ENCODE measurements around the gene SOHLH1. TPM values are rescaled to one million over a fixed set of nuclear protein-coding genes. Genes with fewer than 3 reads are reported as not detected.

Gene SOHLH1
- total and polyA plus RNA-seq, 2 donors (not counting 1 experiment from before 2014, with no cell fraction given), result not detected

DNA sequence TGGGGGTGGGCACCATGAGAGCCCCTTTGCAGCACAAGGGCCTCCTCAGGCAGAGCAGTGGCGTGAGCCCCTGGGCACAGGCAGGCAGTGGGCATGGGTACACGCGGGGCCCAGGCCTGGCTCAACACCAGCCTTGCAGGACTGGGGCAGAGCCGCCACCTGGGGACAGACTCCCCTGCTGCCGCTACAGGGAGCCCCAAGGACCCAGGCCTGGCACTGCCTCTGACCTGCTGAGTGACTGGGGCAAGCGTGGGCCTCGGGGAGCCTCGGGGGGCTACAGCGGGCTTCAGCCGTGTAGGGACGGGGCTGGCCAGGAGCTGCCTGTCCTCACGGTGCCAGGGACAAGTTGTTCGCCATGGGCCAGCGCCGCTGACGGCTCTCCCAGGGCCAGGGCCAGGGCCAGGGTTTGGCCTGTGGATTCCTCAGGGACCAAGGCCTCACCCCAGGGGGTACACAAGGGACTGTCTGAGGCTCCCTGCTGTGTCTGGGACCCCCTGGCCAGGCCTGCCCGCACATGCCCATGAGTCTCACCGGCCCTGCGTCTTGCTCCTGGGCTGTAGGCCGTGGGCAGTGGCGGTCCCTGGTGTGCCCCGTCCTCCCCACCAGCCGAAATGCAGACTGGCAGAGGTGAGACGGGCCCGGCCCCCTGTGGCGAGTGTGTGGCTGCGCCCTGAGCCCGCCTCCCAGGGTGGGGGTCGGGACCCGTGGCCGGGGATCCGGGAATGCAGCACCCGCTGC lies 45.2 kb upstream of the SOHLH1 start:
- Histone ChIP-seq H3K4me2 (ENCODE audit: extremely low read depth, insufficient read depth, low read length) (no peak overlapping the region), H3K4me3 (replicated peaks in 1 of 4; ENCODE audit: control extremely low read depth in 1 of 4, insufficient read depth in 1 of 4, low read depth in 3 of 4, low read length in 4 of 4) (no peak overlapping the region), H3K9ac (ENCODE audit: insufficient read depth, low read length) (no peak overlapping the region), H4K20me1 (ENCODE audit: control insufficient read depth, extremely low read depth, insufficient read depth, low read length) (no peaks in the 10 kb centered on the region), H3K36me3 (ENCODE audit: control insufficient read depth, insufficient read depth, low read length) (no peaks in the 10 kb centered on the region), H3K79me2 (ENCODE audit: control insufficient read depth, insufficient read depth, low read length) (no peaks in the 10 kb centered on the region), H2AFZ (ENCODE audit: low read length) (no peak overlapping the region), H3K27me3 (ENCODE audit: control insufficient read depth, insufficient read depth, low read length) (no peaks in the 10 kb centered on the region), H3K4me1 (ENCODE audit: control insufficient read depth, extremely low read depth, insufficient read depth, low read length) (no peaks in the 10 kb centered on the region), H3K9me3 (ENCODE audit: control insufficient read depth, insufficient read depth, low read depth, low read length) (no peaks in the 10 kb centered on the region), H3K27ac (ENCODE audit: insufficient read depth, low read length) (no peak overlapping the region)
- TF ChIP-seq, protein P1, sequence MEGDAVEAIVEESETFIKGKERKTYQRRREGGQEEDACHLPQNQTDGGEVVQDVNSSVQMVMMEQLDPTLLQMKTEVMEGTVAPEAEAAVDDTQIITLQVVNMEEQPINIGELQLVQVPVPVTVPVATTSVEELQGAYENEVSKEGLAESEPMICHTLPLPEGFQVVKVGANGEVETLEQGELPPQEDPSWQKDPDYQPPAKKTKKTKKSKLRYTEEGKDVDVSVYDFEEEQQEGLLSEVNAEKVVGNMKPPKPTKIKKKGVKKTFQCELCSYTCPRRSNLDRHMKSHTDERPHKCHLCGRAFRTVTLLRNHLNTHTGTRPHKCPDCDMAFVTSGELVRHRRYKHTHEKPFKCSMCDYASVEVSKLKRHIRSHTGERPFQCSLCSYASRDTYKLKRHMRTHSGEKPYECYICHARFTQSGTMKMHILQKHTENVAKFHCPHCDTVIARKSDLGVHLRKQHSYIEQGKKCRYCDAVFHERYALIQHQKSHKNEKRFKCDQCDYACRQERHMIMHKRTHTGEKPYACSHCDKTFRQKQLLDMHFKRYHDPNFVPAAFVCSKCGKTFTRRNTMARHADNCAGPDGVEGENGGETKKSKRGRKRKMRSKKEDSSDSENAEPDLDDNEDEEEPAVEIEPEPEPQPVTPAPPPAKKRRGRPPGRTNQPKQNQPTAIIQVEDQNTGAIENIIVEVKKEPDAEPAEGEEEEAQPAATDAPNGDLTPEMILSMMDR (conservative IDR thresholded peaks at IDR 0.05 in 1 of 2, IDR thresholded peaks at IDR 0.05 in 1 of 2; ENCODE audit: low read depth in 1 of 2, low read length in 2 of 2), result no peak
- TF ChIP-seq EZH2 (IDR thresholded peaks at IDR 0.05; ENCODE audit: low read length, missing control alignments), result no peak
- DNase-seq (ENCODE audit: low read depth in 2 of 2), result no peak

DNA sequence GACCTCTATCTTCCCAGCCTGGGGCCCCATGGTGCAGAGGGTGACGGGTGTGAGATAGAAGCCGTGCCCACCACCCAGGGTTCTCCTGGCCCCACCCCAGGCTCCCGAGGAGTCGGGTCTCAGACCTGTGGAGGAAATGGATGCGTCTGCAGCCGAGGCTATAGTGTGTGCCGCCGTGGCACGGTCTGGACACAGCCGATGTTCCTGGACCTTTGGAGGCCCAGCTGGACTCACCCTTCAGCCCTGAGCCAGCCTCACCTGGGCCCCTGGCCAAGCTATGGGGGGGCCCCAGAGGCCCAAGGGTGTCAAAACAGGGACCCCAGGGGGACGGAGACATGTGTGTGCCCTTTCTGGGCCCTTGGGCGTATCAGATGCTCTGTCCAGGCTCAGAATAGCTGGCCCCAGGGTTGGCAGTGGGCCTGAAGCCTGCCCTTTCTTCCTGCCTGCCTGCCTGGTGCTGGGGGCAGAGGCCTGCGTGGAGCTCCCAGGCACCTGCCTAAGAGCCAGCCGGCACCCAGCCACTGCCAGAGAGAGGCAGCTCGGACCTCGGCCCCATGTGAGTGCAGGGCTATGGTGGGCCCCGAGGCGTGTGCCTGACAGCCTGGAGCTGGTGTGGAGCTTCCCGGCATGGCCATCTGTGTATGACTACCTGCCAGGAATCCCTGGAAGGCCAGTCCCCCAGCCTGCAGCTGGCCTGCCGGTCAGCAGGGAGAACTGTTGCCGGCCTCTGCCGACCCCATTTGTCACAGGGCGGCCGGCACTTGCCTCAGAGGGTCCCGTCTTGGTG lies 44.5 kb upstream of the SOHLH1 start:
- DNase-seq (ENCODE audit: low read depth in 2 of 2), result no peak
- H3K4me3 ChIP-seq (replicated peaks in 1 of 4; ENCODE audit: control extremely low read depth in 1 of 4, insufficient read depth in 1 of 4, low read depth in 3 of 4, low read length in 4 of 4), result no peak overlapping the region
- H3K9me3 ChIP-seq (ENCODE audit: control insufficient read depth, insufficient read depth, low read depth, low read length), result no peaks in the 10 kb centered on the region
- no peak overlapping the region for H2AFZ ChIP-seq (ENCODE audit: low read length)
- TF ChIP-seq, protein P1 (conservative IDR thresholded peaks at IDR 0.05 in 1 of 2, IDR thresholded peaks at IDR 0.05 in 1 of 2; ENCODE audit: low read depth in 1 of 2, low read length in 2 of 2), result no peak
- no peak for TF ChIP-seq EZH2 (IDR thresholded peaks at IDR 0.05; ENCODE audit: low read length, missing control alignments)
- no peaks in the 10 kb centered on the region for H3K36me3 ChIP-seq (ENCODE audit: control insufficient read depth, insufficient read depth, low read length)
- no peak overlapping the region for H3K9ac ChIP-seq (ENCODE audit: insufficient read depth, low read length)
- H3K27ac ChIP-seq (ENCODE audit: insufficient read depth, low read length), result no peak overlapping the region
- H3K79me2 ChIP-seq (ENCODE audit: control insufficient read depth, insufficient read depth, low read length), result no peaks in the 10 kb centered on the region
- no peaks in the 10 kb centered on the region for H3K27me3 ChIP-seq (ENCODE audit: control insufficient read depth, insufficient read depth, low read length)
- no peaks in the 10 kb centered on the region for H4K20me1 ChIP-seq (ENCODE audit: control insufficient read depth, extremely low read depth, insufficient read depth, low read length)
- no peaks in the 10 kb centered on the region for H3K4me1 ChIP-seq (ENCODE audit: control insufficient read depth, extremely low read depth, insufficient read depth, low read length)
- no peak overlapping the region for H3K4me2 ChIP-seq (ENCODE audit: extremely low read depth, insufficient read depth, low read length)

DNA sequence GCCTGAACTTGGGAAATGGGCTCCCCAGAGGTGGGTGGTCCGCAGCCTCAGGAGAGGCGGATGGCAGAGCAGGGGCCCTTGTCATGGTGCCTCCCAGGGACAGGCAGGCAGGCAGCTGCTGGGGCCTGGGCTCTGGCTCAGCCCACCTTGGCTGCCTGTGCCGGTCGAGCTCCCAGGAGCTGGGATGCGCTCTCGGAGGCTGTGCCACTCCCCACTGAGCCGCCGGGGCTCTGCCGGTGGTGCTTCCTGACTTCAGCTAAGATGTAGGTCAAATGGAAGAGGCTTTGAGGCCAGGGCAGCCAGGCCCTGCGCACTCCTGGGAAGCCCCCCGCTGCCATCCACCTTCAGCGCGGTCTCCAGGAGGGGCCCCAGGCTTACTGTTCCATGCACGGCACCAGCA lies 43.7 kb upstream of the SOHLH1 start:
- Histone ChIP-seq H3K27ac (ENCODE audit: insufficient read depth, low read length) (no peak overlapping the region), H3K9ac (ENCODE audit: insufficient read depth, low read length) (no peak overlapping the region), H3K79me2 (ENCODE audit: control insufficient read depth, insufficient read depth, low read length) (no peaks in the 10 kb centered on the region), H3K27me3 (ENCODE audit: control insufficient read depth, insufficient read depth, low read length) (no peaks in the 10 kb centered on the region), H3K36me3 (ENCODE audit: control insufficient read depth, insufficient read depth, low read length) (no peaks in the 10 kb centered on the region), H2AFZ (ENCODE audit: low read length) (no peak overlapping the region), H3K4me3 (replicated peaks in 1 of 4; ENCODE audit: control extremely low read depth in 1 of 4, insufficient read depth in 1 of 4, low read depth in 3 of 4, low read length in 4 of 4) (no peak overlapping the region), H3K4me2 (ENCODE audit: extremely low read depth, insufficient read depth, low read length) (no peak overlapping the region), H4K20me1 (ENCODE audit: control insufficient read depth, extremely low read depth, insufficient read depth, low read length) (no peaks in the 10 kb centered on the region), H3K9me3 (ENCODE audit: control insufficient read depth, insufficient read depth, low read depth, low read length) (no peaks in the 10 kb centered on the region), H3K4me1 (ENCODE audit: control insufficient read depth, extremely low read depth, insufficient read depth, low read length) (no peaks in the 10 kb centered on the region)
- DNase-seq (ENCODE audit: low read depth in 2 of 2), result no peak
- TF ChIP-seq, protein P1 (conservative IDR thresholded peaks at IDR 0.05 in 1 of 2, IDR thresholded peaks at IDR 0.05 in 1 of 2; ENCODE audit: low read depth in 1 of 2, low read length in 2 of 2), result no peak
- TF ChIP-seq EZH2 (IDR thresholded peaks at IDR 0.05; ENCODE audit: low read length, missing control alignments), result no peak

Measured in fibroblast of lung (primary cell).